Panc1 (cell line): ENCODE measurements around the gene GNAQ. TPM values are rescaled to one million over a fixed set of nuclear protein-coding genes. Genes with fewer than 3 reads are reported as not detected.

ENCODE experiments used
- ATAC-seq: fragments of 200-7000 bp; cut with Tn5 transposase; 2 replicates; pipeline ENCODE4 v1.9.1; 2020; ENCODE audit warnings: mild to moderate bottlenecking, moderate library complexity
- BruUV-seq: library from RNA; stranded (reverse); fragments of 400-500 nt; replicated peaks from 2 replicates; lab custom pipeline; 2021; lab: Mats Ljungman, UMichigan
- CTCF ChIA-PET: fragments of 300-600 bp; sonication (Branson Sonifier 250); formaldehyde crosslinking; loops from one replicate; lab custom pipeline; 2022; ENCODE audit warnings: antibody characterized with exemption; lab: Charles Lee
- POLR2A ChIA-PET: fragments of 300-600 bp; sonication (Branson Sonifier 250); formaldehyde crosslinking; loops from one replicate; lab custom pipeline; 2022; ENCODE audit warnings: antibody characterized with exemption; lab: Charles Lee
- DNase-seq: peaks from one replicate; pipeline ENCODE4 v3.0.0-alpha.2; 2010; ENCODE audit warnings: low read depth, low spot score
- H3K27ac ChIP-seq: 2 replicates; pipeline ENCODE4 v1.5.1; 2011; ENCODE audit warnings: mild to moderate bottlenecking, low read length, inconsistent platforms
- H3K27me3 ChIP-seq: fragments of 200-500 bp; sonication (Bioruptor generic); 2 replicates; pipeline ENCODE4 v1.6.0; 2014; ENCODE audit warnings: low read length, inconsistent platforms; ENCODE audit not compliant: control insufficient read depth, insufficient read depth
- H3K36me3 ChIP-seq: fragments of 200-500 bp; sonication (Bioruptor generic); 2 replicates; pipeline ENCODE4 v1.5.1; 2014; ENCODE audit warnings: inconsistent platforms, mild to moderate bottlenecking, low read length, moderate library complexity; ENCODE audit not compliant: control insufficient read depth, insufficient read depth
- H3K4me1 ChIP-seq: 2 replicates; pipeline ENCODE4 v1.5.1; 2011; ENCODE audit warnings: inconsistent platforms, mild to moderate bottlenecking, low read length, moderate library complexity; ENCODE audit not compliant: control insufficient read depth, insufficient read depth
- H3K4me3 ChIP-seq, 2 experiments: 2 replicates each; pipeline ENCODE4 v1.5.1; 2011 to 2012; ENCODE audit warnings: low read depth in 2 of 2, low read length in 2 of 2, mild to moderate bottlenecking in 2 of 2, inconsistent platforms in 1 of 2, moderate library complexity in 1 of 2
- H3K9me3 ChIP-seq: fragments of 200-500 bp; sonication (Bioruptor generic); 2 replicates; pipeline ENCODE4 v1.5.1; 2014; ENCODE audit warnings: low read depth, mild to moderate bottlenecking, inconsistent platforms, low read length, moderate library complexity; ENCODE audit not compliant: control insufficient read depth, insufficient read depth
- CTCF ChIP-seq: fragments of 450-650 bp; IDR thresholded peaks from 2 replicates; pipeline ENCODE4 v1.5.1; 2017; ENCODE audit warnings: mild to moderate bottlenecking
- POLR2AphosphoS5 ChIP-seq: IDR thresholded peaks from 2 replicates; pipeline ENCODE4 v1.6.1; 2012; ENCODE audit warnings: mild to moderate bottlenecking, low read depth, low read length, moderate library complexity
- SIN3A ChIP-seq: IDR thresholded peaks from 2 replicates; pipeline ENCODE4 v1.6.1; 2012; ENCODE audit warnings: low read depth, mild to moderate bottlenecking, low read length, moderate library complexity, borderline replicate concordance; ENCODE audit not compliant: insufficient read depth
- TCF7L2 ChIP-seq: IDR thresholded peaks from 2 replicates; pipeline ENCODE4 v1.6.1; 2011; ENCODE audit warnings: mild to moderate bottlenecking, low read depth, low read length, inconsistent platforms
- in situ Hi-C: cut with HindIII; loops from 2 replicates; pipeline ENCODE4 v1.10.0; 2016; ENCODE audit warnings: low sequenced_read_pairs, low pct_unique_long_range_greater_than_20kb
- intact Hi-C: fragments of 100-400 bp; cut with micrococcal nuclease; formaldehyde crosslinking; loops from one replicate; pipeline ENCODE4 v1.10.0; 2022; ENCODE audit not compliant: unreplicated experiment
- total RNA-seq: library from RNA; stranded (reverse); gene quantifications from one replicate; pipeline ENCODE4 v1.2.1, GENCODE V29; 2021; ENCODE audit not compliant: unreplicated experiment
- TF ChIP-seq, protein P1 (sequence below), 2 experiments: IDR thresholded peaks; 2 replicates each; pipeline ENCODE4 v1.6.1; 2011 to 2012; ENCODE audit warnings: low read depth in 2 of 2, control low read depth in 1 of 2, low read length in 1 of 2, mild to moderate bottlenecking in 1 of 2, moderate library complexity in 1 of 2; ENCODE audit not compliant: insufficient read depth in 1 of 2

The GNAQ gene
- total RNA-seq, 1 experiment from 2014 or later, result 34.5 TPM

GRCh38 chr9:77915744-77916143 is 115.9 kb downstream of the GNAQ start:
- DNase-seq (no peak), ATAC-seq (no peak)
- no TSS peak for BruUV-seq
- CTCF ChIA-PET, result no interaction called here
- no peak overlapping the region for H3K27ac ChIP-seq
- H3K36me3 ChIP-seq, result no peaks in the 10 kb centered on the region
- in situ Hi-C loops (no loop called here), intact Hi-C loops (no loop called here)
- no peaks in the 10 kb centered on the region for H3K27me3 ChIP-seq
- no peaks in the 10 kb centered on the region for H3K9me3 ChIP-seq
- POLR2A ChIA-PET, result no interaction called here
- H3K4me3 ChIP-seq, result no peak overlapping the region
- TF ChIP-seq SIN3A, result no peak
- no peak for TF ChIP-seq TCF7L2
- TF ChIP-seq, protein P1, sequence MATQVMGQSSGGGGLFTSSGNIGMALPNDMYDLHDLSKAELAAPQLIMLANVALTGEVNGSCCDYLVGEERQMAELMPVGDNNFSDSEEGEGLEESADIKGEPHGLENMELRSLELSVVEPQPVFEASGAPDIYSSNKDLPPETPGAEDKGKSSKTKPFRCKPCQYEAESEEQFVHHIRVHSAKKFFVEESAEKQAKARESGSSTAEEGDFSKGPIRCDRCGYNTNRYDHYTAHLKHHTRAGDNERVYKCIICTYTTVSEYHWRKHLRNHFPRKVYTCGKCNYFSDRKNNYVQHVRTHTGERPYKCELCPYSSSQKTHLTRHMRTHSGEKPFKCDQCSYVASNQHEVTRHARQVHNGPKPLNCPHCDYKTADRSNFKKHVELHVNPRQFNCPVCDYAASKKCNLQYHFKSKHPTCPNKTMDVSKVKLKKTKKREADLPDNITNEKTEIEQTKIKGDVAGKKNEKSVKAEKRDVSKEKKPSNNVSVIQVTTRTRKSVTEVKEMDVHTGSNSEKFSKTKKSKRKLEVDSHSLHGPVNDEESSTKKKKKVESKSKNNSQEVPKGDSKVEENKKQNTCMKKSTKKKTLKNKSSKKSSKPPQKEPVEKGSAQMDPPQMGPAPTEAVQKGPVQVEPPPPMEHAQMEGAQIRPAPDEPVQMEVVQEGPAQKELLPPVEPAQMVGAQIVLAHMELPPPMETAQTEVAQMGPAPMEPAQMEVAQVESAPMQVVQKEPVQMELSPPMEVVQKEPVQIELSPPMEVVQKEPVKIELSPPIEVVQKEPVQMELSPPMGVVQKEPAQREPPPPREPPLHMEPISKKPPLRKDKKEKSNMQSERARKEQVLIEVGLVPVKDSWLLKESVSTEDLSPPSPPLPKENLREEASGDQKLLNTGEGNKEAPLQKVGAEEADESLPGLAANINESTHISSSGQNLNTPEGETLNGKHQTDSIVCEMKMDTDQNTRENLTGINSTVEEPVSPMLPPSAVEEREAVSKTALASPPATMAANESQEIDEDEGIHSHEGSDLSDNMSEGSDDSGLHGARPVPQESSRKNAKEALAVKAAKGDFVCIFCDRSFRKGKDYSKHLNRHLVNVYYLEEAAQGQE (IDR thresholded peaks at IDR 0.05; ENCODE audit: insufficient read depth in 1 of 2, low read depth in 2 of 2, low read length in 1 of 2), result no peak
- no peak for TF ChIP-seq CTCF
- TF ChIP-seq POLR2AphosphoS5, result no peak
- H3K4me1 ChIP-seq, result no peaks in the 10 kb centered on the region

DNA sequence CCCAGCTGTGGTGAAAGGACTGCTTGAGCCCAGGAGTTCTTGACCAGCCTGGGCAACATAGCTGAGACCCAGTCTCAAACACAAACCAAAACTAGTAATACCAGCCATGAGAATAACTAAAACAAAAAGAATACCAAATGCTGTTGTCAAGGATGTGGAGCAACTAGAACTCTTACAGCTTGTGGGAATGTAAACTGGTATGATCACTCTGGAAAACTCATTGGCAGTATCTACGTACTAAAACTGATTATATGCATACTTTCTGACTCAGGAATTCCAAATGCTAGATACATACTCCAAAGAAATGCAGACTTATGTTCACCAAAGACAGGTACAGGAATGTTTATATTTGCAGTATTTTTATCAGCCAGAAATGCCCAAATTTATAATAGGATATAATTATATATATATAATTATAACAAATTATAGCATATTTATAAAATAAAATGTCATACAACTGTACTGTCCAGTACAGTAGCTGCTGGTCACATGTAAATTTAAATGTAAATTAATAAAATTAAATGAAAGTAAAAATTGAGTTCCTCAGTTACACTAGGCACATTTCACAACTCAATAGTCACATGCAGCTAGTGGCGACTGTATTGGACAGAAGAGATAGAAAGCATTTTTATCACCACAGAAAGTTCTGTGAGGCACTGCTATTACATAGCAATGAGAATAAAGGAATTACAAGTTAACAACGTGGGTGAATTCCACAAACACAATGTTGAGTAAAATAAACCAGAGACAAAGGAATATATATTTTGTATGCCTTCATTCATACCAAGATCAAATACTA is 118.5 kb downstream of the GNAQ start:
- H3K36me3 ChIP-seq, result no peaks in the 10 kb centered on the region
- ATAC-seq (no peak), DNase-seq (no peak)
- ChIA-PET CTCF (no interaction called here), POLR2A (no interaction called here)
- no TSS peak for BruUV-seq
- H3K4me1 ChIP-seq, result no peaks in the 10 kb centered on the region
- TF ChIP-seq CTCF (no peak), SIN3A (no peak), TCF7L2 (no peak), POLR2AphosphoS5 (no peak)
- TF ChIP-seq, protein P1 (IDR thresholded peaks at IDR 0.05; ENCODE audit: insufficient read depth in 1 of 2, low read depth in 2 of 2, low read length in 1 of 2), result no peak
- no peak overlapping the region for H3K27ac ChIP-seq
- in situ Hi-C loops (no loop called here), intact Hi-C loops (no loop called here)
- no peaks in the 10 kb centered on the region for H3K27me3 ChIP-seq
- H3K9me3 ChIP-seq, result no peaks in the 10 kb centered on the region
- no peak overlapping the region for H3K4me3 ChIP-seq
